ENCODE measurements around the gene CASS4.

Gene CASS4

DNA sequence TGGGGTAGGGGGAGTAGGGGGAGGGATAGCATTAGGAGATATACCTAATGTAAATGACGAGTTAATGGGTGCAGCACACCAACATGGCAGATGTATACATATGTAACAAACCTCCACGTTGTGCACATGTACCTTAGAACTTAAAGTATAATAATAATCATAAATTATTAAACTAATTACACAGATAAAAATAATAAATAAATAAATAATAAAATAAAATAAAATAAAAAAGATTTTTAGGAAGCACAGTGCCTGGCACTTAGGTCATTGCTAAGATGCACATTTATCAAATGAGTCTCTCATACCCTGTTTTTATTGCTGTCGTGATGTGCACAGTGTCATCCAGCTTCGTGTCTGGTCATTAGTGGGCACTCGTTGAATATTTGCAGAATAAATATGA lies 37.4 kb downstream of the CASS4 start:
- no peak for DNase-seq

GRCh38 chr20:56451056-56451765 lies 39.2 kb downstream of the CASS4 start:
- DNase-seq, result no peak

GRCh38 chr20:56453352-56453751 lies 41.3 kb downstream of the CASS4 start:
- no peak for DNase-seq

DNA sequence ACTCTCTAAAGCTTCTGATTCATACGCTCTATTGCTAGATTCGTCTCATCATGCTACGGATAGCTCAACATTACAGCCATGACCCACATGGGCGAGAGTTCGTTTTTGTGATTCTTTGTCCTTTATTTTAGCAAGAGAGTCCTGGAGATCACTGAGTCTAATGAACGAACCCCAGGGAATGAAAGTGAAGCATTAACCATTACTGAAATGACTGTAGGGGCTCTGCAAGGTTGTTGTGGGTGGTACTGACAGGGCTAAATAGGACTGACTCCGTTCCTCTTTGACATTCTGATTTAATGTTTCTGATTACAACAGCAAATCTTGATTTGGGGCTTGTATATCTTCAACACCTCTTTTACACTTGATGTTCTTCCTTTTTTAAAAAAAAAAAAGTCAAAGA lies 42.7 kb downstream of the CASS4 start:
- DNase-seq, result no peak

- DNase-seq, result no peak
Observed at GRCh38 chr20:56458206-56458821, 46.3 kb downstream of the CASS4 start.

GRCh38 chr20:56460459-56460858 lies 48.4 kb downstream of the CASS4 start:
- no peak for DNase-seq

GRCh38 chr20:56461576-56461975 lies 49.5 kb downstream of the CASS4 start:
- DNase-seq, result no peak

- DNase-seq, result no peak
Observed at GRCh38 chr20:56463428-56463827, 51.4 kb downstream of the CASS4 start.

GRCh38 chr20:56465997-56466396 lies 53.9 kb downstream of the CASS4 start:
- DNase-seq, result no peak

DNA sequence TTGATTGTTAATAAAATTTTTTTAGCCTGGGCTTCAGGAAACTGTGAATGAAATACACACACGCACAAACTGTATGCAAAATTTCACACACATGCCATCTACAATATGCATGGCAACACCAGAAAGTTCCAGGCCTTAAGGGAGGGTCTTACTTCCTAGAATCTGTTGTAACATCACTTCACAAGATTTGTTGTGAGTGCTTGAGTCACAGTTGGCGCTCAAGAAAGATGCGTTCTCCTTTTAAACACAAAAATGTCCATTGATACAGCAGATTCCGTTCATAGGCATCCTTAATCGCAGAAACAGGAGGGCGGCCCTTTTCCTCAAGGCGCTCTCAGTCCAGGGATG lies 55.9 kb downstream of the CASS4 start:
- DNase-seq, result no peak

DNA sequence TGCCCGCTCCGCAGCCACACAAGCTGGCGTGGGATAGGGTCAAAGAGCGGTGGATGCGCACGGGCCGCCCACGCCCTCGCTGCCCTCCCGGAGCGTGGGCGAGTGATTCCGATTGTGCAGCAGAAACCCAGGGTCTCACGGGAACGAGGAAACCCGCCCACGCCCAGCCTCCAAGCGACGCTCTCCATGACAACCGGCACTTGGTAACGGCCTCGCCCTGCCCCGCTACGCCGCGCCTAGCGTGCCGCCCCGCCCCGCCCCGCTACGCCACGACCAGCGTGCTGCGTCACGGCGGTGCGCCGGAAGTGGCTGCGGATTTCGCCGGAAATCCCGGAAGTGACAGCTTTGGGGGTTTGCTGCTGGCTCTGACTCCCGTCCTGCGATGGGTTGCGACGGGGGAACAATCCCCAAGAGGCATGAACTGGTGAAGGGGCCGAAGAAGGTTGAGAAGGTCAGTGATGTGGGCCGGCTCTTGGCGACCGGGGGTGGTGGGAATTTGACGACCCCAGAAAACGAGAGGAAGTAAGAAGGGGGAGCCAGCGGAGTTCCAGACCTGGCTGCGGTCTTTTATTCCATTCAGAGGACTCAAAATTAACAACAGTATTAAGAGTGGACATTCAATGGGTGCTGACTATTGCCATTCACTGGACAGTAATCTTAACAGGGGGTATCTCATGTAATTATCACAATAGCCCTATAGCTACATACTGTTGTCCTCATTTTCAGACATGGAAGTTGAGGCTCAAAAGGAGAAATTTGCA lies 56.4 kb downstream of the CASS4 start, which contains the start of gene RTF2:
Gene RTF2 (plus strand): TSS at position 312 of the 761 bp plus-strand sequence. CDS start 71 bp downstream, at position 383.
- DNase-seq, result peak; percentile 98

- no peak for DNase-seq
Observed at GRCh38 chr20:56469077-56469449, 57.0 kb downstream of the CASS4 start.

DNA sequence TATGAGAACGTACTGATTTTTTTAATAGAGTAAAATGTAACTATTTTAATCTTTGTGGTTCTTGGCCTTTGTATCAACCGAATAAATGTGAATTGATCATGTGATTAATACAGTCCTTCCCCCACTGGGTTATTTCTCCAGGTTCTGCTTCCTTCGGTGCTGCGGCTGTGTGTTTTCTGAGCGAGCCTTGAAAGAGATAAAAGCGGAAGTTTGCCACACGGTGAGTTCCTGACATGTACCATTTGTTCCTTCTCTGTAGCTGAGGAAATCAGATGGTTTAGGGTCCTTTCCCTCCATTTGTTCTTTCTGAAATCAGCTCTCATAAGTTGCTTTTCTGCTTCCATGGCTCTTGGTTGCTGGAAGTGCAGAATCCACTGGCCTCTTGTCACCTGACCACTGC lies 71.9 kb downstream of the CASS4 start:
- no peak for DNase-seq

DNA sequence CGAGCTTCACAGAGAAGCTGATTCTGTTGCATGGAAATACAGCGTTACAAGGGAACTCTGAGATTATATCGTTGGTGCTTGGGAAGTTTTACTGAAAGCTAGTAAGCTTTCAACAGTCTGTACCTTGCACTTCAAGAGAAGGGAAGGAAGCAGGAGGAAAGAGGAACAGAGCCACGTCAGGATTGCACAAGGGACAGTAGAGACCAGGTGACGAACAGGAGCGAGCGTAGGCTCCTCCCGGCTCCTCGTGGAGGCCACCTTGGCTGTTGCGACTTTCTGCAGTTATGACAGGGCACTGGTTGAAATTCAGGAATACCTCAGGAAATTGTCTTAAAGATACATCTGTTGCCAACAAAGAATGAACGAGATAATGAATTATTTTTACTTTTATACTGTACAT lies 75.2 kb downstream of the CASS4 start:
- DNase-seq, result no peak

DNA sequence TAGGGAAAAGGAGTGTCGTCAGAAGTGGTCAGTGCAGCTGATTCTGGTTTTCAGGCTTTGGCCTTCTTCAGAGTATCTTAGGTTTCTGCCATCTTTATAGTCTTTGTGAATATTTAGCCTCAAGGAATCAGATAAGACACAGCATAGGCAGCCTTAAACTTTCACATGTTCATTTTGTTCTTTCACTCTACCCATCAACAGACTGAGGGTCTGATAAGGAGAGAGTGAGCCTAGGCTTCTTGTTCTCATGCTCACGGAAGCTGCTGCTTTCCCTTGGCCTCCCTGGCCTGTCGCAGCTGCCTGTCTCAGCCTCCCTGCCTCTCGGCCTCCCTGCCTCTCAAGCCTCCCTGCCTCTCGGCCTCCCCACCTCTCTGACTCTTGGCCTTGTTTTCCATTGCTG lies 76.5 kb downstream of the CASS4 start:
- DNase-seq, result no peak

DNA sequence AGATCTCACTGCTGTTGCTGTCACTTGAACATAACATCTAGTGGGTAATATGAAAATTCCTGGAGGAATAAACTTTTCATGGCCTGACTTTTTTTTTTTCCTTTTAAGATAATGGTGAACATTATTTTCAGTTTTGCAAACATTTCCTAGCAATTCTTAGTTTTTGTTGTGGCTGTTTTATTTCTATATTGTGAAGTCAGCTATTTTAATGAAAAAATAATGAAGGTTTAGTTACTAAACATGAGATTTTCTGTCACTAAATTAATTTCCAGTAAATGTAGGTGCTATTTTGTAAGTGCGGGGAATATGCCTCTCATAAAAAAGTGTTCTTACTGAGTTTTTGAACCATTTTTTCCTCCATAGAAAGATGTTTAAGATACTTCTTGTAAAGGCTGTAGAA lies 89.1 kb downstream of the CASS4 start:
- no peak for DNase-seq

GRCh38 chr20:56503916-56504315 lies 91.9 kb downstream of the CASS4 start:
- DNase-seq, result no peak

DNA sequence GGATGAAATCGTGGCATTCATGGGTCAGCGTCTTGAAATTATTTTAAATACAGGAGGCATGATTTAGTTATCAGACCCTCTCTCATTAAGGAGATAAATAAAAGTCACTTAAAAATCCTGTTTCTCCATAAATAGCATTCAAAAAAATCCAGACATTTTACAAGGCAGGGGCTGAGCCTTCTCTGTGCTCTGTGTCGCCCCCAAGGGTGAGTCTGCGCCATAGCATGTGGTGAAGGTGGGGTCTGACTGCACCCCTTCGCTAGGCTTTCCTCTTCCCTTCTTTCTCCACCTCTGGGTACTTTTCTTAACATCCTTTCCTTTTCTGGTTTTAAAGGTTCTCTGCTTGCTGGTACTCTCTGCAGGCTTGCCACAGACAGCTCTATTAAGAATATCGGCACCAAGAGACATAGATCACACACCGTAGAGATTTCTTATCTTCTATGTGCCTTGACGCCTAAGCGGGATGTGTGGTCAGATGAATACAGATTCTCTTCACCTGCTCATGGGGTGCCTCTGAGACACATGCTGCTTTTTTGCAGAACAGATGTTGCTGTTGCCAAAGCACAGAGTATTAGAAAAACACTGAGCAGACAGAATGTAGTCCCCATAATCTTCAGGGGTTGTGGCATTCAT lies 92.4 kb downstream of the CASS4 start:
- peak; percentile 55 for DNase-seq

DNA sequence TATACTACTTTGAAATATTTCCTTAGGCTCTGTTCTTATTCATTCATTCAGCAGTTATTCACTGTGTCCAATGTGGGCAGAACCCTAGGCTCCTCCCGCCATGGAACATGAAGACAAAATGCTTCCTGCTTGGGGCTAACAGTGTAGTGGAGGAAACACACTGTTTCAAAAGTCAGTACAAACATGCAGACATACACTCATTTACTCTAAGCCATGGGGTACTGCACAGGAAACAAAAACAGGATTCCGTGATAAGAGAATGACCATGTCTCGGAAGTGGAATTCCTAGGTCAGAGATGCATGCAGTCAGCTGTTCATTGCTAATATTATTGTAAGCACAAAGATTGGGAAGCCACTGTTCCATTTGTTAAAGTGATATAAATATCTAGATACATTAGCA lies 94.0 kb downstream of the CASS4 start:
- no peak for DNase-seq

Measured in stimulated activated CD8-positive, alpha-beta memory T cell treated with anti-CD3 and anti-CD28 coated beads, Interleukin-4, amount 100 ng/mL, for 48 hours (primary cell).